A549 treated with DMSO at 1 μM for 4 hours (cell line): ENCODE data around the gene HAX1. TPM values are rescaled to one million over a fixed set of nuclear protein-coding genes. Genes with fewer than 3 reads are reported as not detected.

Source experiments
- total RNA-seq: library from RNA; stranded (reverse); fragments of 200-300 nt; extraction: Qiagen RNA extraction; gene quantifications from 5 replicates; pipeline ENCODE4 v1.2.3, GENCODE V29; 2022; ENCODE audit warnings: low read depth

The HAX1 gene
- total RNA-seq, result 92.5 to 103 TPM (median 96.8 TPM) in 5 replicates

DNA sequence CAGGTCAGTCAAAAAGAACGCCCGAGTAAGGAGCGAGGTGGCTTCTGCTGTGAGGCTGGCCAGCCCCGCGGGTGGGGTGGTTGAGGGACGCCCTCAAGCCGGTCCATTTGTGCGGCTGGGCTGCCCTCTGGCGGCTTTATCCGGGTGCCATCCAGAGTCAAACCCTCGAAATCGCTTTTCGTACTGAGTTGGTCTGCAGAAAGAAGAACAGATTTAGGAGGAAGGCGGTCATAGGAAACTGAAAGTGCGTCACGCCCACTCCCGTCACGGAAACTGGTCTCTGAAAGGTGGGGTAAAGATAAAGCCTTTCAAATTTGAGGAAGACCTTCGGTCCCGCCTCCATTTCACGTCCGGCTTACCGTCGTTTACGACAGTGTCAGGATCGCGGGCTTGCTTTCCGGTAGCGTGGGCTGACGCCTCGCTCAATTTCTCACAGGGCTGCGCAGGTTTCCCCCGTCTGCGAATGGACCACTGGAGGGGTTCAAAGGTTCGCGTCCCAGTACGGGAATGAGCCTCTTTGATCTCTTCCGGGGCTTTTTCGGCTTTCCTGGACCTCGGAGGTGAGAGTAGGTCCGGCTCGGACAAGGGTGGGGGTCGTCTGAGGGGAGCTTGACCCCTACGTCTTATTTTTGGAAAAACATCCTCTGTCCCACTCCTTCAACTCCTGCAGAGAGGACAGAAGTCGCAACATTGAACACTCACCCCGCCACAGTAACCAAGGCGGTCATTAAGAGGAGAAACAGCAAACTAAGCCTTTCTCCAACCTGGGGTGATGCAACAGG, at the start of gene HAX1:
HAX1 (plus strand) TSS at position 413 of the 782 bp plus-strand sequence; CDS start at position 508, 95 bp downstream.

GRCh38 chr1:154320882-154321608, 48.6 kb downstream of the HAX1 start, which contains the start of gene AQP10:
Gene AQP10 (plus strand): TSS chr1:154321093. CDS start chr1:154321156, 63 bp downstream.

GRCh38 chr1:154324669-154325582, 52.5 kb downstream of the HAX1 start, which contains the start of gene ATP8B2:
Gene ATP8B2 (plus strand): TSS chr1:154325525. CDS start chr1:154328142, 2,617 bp downstream.

Other genes starting within 250 kb of the HAX1 start
- not detected in 5 replicates for gene NUP210L, start 117.6 kb upstream of the HAX1 start, total RNA-seq
- gene TPM3, start 80.5 kb upstream of the HAX1 start, total RNA-seq, result 447 to 541 TPM (median 495 TPM) in 5 replicates
- not detected in 5 replicates for gene CFAP141, start 66.3 kb upstream of the HAX1 start, total RNA-seq
- 97.7 to 120 TPM (median 115 TPM) in 5 replicates for gene UBAP2L, start 51.7 kb upstream of the HAX1 start, total RNA-seq
- gene AQP10, start 48.5 kb downstream of the HAX1 start, total RNA-seq, result not detected in 5 replicates
- 25.7 to 37.6 TPM (median 31.0 TPM) in 5 replicates for gene ATP8B2, start 52.9 kb downstream of the HAX1 start, total RNA-seq
- 10.6 to 15.0 TPM (median 12.2 TPM) in 5 replicates for gene IL6R, start 132.7 kb downstream of the HAX1 start, total RNA-seq
- not detected in 5 replicates for gene TDRD10, start 229.6 kb downstream of the HAX1 start, total RNA-seq
- 0.03 to 0.11 TPM (median 0.06 TPM) in 4 of 5 replicates, not detected in the other for gene SHE, start 229.8 kb downstream of the HAX1 start, total RNA-seq